Activated CD4-positive, alpha-beta T cell treated with anti-CD3 and anti-CD28 coated beads for 48 hours (primary cell): ENCODE measurements around the gene LILRB2.
"Not testable (repeated sequence)": the region's sequence is repeated elsewhere in the genome, so short reads cannot be mapped to it uniquely, and the experiment has no call there.

Experiments used
- DNase-seq: peaks from one replicate; pipeline ENCODE4 v3.0.0-alpha.2; 2020

The LILRB2 gene

GRCh38 chr19:54281007-54281728, at the start of gene LILRB2:
TSS of gene LILRB2 (minus strand) at chr19:54281110. CDS start at chr19:54280496, 614 bp downstream.
- no peak for DNase-seq

- DNase-seq: no peak
Observed at GRCh38 chr19:54329476-54330165, 48.7 kb upstream of the LILRB2 start.

- DNase-seq: not testable (repeated sequence)
Observed at GRCh38 chr19:54328781-54329180, 47.9 kb upstream of the LILRB2 start.

DNA sequence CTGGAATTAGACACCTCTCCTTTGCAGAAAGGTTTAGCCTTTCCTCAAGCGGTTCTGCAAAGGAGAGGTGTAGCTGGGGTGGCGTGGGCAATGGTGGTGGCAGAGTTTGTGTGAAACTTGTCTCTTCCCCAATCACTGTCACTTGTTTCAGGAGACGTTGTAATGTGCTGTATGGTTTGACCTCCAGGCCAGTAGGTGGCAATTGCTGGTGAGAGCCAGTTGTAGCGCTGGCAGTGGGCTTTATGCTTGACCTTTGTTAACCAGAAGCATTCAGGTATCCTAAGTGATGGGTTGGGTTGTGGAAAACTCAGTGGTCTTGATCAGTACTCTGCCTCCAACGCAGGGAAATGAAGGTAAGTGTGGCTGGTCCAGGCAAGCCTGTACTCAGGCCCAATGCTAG, 44.7 kb upstream of the LILRB2 start:
- DNase-seq: no peak

DNA sequence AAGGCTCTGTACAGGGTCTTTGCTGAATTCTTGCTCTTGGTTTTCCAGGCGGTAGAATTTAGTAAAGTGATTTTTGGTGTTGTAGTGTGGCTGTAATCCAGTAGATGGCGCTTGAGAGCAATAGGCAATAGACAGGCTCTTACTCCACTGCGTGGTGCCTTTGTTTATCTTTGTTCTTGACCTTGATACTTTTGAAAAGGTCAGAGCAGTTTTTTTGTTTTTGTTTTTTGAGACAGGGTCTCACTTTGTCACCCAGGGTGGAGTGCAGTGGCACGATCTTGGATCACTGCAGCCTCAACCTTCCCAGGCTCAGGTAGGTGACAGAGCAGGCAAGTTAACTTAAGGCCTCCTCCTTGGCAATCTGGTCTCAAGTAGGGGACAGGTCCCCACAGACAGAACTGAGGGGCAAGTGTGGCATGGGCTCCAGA, 44.3 kb upstream of the LILRB2 start:
- peak; percentile 54 for DNase-seq

GRCh38 chr19:54324071-54324470, 43.2 kb upstream of the LILRB2 start:
- DNase-seq: no peak

DNA sequence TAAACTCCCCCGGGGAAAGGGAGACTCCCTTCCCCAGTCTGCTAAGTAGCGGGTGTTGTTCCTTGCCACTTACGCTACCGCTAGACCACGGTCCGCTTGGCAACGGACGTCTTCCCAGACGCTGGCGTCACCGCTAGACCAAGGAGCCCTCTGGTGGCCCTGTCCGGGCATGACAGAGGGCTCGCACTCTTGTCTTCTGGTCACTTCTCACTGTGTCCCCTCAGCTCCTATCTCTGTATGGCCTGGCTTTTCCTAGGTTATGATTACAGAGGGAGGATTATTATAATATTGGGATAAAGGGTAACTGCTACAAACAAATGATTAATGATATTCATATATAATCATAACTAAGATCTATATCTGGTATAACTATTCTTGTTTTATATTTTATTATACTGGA, 42.0 kb upstream of the LILRB2 start:
- not testable (repeated sequence) for DNase-seq

DNA sequence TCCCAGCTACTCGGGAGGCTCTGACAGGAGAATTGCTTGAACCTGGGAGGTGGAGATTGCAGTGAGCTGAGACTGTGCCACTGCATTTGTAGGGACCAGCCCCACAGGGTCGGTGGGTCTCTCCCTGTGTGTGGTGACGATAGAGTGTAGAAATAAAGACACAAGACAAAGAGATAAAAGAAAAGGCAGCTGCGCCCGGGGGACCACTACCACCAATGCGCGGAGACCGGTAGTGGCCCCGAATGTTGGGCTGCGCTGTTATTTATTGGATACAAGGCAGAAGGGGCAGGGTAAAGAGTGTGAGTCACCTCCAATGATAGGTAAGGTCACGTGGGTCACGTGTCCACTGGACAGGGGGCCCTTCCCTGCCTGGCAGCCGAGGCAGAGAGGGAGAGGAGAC, 41.4 kb upstream of the LILRB2 start:
- DNase-seq: not testable (repeated sequence)

DNA sequence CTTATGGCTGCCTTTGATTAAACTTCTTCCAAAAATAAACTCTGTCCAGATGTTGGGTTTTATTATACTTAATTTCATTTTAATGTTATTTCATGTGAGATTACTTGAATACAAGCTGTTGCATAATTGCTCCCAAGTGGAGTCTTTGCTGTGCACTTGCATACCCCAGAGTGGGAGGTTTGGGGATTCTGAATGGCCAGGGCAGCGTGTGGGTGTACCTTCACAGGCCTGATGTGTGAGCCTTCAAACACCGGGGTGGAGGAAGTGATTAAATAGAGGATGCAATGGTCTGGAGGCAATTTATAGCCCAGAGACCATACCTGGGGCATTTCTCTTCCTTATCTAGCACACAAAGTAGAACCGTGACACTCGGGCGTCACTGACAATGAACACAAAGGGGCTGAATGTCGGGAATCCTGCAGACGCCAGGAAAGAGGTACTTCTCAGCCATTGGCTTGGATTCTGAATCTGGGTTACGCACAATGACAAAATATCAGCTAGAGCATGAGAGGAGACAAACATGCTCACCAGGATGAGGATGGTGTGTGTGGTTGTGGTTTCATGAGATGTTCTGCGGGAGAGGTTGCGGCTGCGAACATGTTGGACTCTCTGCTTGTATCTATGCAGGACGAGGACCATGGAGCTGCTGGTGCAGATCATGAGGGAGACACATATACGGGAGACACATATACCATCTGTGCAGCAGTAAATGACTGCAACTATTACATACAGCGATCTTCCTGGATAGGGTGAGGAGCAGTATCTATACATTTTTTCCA, 39.2 kb upstream of the LILRB2 start:
- DNase-seq: no peak

DNA sequence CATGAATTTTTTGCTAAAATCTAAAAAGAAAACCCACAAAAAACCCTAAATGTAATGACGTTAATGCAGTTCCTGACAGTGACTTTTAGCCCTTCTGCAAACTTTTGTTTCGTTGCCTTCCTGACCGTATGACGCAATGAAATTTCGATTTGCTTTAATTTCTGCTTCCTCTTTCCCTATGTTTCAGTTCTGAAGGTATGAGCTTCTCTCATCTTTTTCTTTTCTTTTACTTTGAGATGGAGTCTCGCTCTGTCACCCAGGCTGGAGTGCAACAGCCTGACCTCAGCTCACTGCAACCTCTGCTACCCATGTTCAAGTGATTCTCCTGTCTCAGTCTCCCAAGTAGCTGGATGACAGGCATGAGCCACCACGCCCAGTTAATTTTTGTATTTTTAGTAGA, 38.1 kb upstream of the LILRB2 start:
- DNase-seq: no peak

DNA sequence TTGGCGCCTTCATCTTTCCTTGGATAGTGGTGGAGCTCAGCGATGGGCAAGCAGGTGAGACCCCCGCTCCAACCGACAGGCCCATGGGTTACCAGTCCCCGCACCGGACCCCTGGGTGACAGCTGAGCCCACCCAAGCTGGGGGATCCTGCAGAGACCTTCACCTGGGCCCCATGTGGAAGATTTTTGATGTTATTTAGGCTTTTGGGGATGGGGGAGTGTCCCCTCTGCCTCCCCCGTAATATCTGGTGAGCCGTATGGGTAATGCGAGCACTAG, 37.0 kb upstream of the LILRB2 start:
- no peak for DNase-seq

DNA sequence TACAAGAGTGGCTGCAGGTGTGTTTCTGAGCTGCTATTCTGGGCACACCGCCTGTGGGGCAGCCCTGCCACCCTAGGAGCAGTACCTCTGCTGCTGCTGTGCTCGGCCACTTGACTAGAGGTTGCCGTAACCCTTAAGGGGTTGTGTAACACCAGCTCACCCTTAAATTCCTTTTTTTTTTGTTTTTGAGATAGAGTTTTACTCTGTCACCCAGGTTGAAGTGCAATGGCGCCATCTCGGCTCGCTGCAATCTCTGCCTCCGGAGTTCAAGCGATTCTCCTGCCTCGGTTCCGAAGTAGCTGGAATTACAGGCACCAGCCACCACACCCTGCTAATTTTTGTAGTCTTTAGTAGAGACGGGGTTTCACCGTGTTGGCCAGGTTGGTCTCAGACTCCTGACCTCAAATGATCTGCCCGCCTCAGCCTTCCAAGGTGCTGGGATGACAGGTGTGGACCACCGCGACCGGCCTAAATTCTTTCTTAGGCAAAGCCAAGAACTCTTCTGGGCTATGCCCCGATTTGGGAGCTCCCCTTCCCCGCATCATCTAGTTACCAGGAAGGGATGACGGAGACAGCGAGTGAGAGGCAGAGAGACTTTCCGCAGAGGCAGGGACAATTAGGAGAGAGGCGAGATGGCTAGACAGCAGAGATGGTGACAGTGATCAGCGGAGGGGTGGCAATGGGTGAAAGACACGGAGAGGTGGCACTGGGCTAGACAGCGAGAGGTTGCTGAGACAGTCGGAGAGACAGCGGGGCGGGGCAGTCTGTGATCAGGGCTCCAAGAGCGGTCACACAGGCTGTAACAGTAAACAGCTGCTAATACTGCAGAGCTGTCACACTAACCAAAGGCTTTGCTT, 36.4 kb upstream of the LILRB2 start:
- DNase-seq: no peak

GRCh38 chr19:54316746-54317107, 35.8 kb upstream of the LILRB2 start:
- no peak for DNase-seq

DNA sequence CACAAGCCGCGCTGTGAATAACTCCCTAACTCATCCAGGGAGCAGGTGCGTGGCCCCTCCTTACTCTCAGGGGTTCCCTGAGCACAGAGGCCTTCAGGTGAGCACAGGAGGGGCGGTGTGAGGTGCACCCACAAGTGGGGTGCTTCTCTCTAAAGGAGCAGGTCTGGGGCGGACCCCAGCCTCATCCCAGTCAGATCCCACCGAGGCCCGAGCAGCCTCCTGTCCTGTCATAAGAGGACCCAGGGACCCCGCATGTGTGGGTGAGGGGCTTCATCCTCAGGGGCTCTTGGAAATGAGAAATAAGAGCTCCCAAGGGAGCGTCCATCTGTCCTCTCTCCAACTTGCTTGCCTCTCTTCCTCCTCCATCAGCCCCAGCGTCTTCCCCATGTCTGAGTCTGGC, 35.0 kb upstream of the LILRB2 start:
- DNase-seq: no peak

- DNase-seq: no peak
Observed at GRCh38 chr19:54312436-54313377, 31.8 kb upstream of the LILRB2 start, which contains the start of gene LILRA5. TSS of gene LILRA5 (minus strand) at chr19:54313166. CDS start at chr19:54313019, 147 bp downstream.

DNA sequence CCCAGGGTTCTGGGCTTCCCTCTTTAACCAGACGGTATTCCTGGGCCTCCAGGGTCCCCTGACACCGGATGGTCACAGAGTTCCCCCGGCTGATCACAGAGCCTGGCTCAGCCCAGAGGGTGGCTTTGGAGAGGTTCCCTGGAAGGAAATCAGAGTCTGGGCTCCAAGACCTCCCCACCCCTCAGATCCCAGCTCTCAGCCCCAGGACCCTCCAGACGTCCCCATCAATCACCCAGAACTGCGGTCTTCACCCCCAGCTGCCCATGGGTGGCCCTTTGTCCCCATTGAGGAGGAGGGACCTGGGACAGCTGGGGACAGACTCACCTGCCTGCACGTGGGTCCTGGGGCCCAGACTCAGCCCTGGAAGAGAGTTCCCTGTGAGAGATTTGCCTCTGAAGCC, 31.1 kb upstream of the LILRB2 start:
- no peak for DNase-seq

GRCh38 chr19:54311486-54311885, 30.6 kb upstream of the LILRB2 start:
- no peak for DNase-seq

DNA sequence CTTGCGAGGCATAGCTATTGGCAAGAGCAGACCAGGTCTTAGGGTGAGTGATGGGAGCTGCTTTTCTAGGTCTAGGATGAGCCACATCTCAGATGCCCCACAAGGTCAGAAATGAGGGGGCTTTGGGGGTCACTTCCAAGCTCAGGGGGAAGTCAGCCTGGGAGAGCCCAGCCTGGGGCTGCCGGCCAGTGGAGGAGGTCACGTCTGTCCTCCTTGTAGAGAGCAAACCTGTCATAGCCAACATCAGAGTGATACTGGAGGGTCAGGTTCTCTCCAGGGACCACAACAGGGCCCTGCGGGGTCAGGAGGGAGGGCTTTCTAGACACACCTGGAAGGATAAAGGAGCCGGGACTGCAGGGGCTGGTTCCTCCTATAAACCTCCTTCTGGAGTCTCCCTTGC, 29.6 kb upstream of the LILRB2 start:
- no peak for DNase-seq

DNA sequence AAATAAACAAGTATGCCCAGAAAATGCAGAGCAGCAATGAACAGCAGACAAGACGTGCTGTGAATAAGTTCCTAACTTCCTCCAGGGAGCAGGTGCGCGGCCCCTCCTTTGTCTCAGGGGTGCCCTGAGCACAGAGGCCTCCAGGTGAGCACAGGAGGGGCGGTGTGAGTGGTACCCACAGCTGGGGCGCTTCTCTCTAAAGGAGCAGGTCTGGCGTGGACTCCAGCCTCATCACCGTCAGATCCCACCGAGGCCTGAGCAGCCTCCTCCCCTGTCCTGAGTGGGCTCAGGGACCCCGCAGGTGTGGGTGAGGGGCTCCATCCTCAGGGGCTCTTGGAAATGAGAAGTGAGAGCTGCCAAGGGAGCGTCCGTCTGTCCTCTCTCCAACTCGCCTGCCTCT, 28.9 kb upstream of the LILRB2 start:
- no peak for DNase-seq

GRCh38 chr19:54307389-54308020, 26.6 kb upstream of the LILRB2 start:
- no peak for DNase-seq

DNA sequence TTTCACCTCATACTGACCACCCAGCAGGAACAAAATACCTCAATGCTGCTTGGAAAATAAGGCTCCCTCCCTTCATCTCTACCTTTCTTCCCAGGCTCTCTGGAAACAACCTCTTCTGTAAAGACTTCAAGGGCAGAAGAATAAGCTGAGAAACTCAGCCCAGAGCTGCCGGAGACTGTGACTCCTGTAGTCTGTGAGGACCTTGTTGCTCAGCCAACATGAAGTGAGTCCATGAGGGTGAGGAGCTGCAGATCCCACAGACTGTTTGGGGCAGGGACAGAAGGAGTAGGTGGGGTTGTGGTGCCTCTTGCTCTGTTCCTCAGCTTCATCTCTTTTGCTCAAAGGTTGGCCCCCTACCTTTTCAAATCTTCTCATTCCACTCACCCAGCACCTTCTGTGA, 24.2 kb upstream of the LILRB2 start:
- no peak for DNase-seq
